CD8-positive, alpha-beta memory T cell (primary cell): Measurements from ENCODE around the gene MNAT1. TPM values are rescaled to one million over a fixed set of nuclear protein-coding genes. Genes with fewer than 3 reads are reported as not detected.

Experiments
- CTCF ChIA-PET: fragments of 350-600 bp; sonication (Branson Sonifier 250); formaldehyde crosslinking; loops from one replicate; lab custom pipeline; 2021; ENCODE audit warnings: antibody characterized with exemption; lab: Charles Lee
- POLR2A ChIA-PET: fragments of 350-600 bp; sonication (Branson Sonifier 250); formaldehyde crosslinking; loops from one replicate; lab custom pipeline; 2021; ENCODE audit warnings: antibody characterized with exemption; lab: Charles Lee
- DNase-seq, 5 donors: peaks; one replicate each; pipeline versions ENCODE4 v3.0.0 to v3.0.0-alpha.2; 2020 to 2022; ENCODE audit warnings: mixed read lengths in 1 of 5
- H3K27ac ChIP-seq: one replicate; pipeline ENCODE4 v1.7.0; 2013; ENCODE audit warnings: low read depth, mild to moderate bottlenecking, low read length, moderate library complexity
- H3K27me3 ChIP-seq: 2 replicates; pipeline ENCODE4 v1.7.0; 2013; ENCODE audit warnings: low read length, mild to moderate bottlenecking; ENCODE audit not compliant: insufficient read depth, poor library complexity, severe bottlenecking
- H3K36me3 ChIP-seq: 2 replicates; pipeline ENCODE4 v1.7.0; 2013; ENCODE audit warnings: mild to moderate bottlenecking, low read length, moderate library complexity; ENCODE audit not compliant: insufficient read depth
- H3K4me1 ChIP-seq: 2 replicates; pipeline ENCODE4 v1.7.0; 2013; ENCODE audit warnings: mild to moderate bottlenecking, low read length, moderate library complexity; ENCODE audit not compliant: insufficient read depth
- H3K4me3 ChIP-seq: 2 replicates; pipeline ENCODE4 v1.7.0; 2013; ENCODE audit warnings: mild to moderate bottlenecking, low read length
- H3K9me3 ChIP-seq: 2 replicates; pipeline ENCODE4 v1.7.0; 2013; ENCODE audit warnings: mild to moderate bottlenecking, low read length
- H3K27ac Mint-ChIP-seq, 8 donors: one replicate each; pipeline ENCODE4 v1.8.0; 2020 to 2021; ENCODE audit warnings: mixed read lengths in 8 of 8, mild to moderate bottlenecking in 6 of 8, inconsistent platforms in 3 of 8, moderate library complexity in 3 of 8
- H3K27me3 Mint-ChIP-seq, 2 donors: one replicate each; pipeline ENCODE4 v1.8.0; 2020 to 2021; ENCODE audit warnings: mixed read lengths in 2 of 2, mild to moderate bottlenecking in 1 of 2, moderate library complexity in 1 of 2
- H3K36me3 Mint-ChIP-seq, 3 donors: one replicate each; pipeline ENCODE4 v1.8.0; 2020 to 2021; ENCODE audit warnings: mixed read lengths in 3 of 3, inconsistent platforms in 1 of 3, mild to moderate bottlenecking in 1 of 3
- H3K4me1 Mint-ChIP-seq, 3 donors: one replicate each; pipeline ENCODE4 v1.8.0; 2020 to 2021; ENCODE audit warnings: mixed read lengths in 3 of 3, inconsistent platforms in 1 of 3, mild to moderate bottlenecking in 1 of 3
- H3K4me3 Mint-ChIP-seq, 7 donors: one replicate each; pipeline ENCODE4 v1.8.0; 2020 to 2021; ENCODE audit warnings: mixed read lengths in 7 of 7, mild to moderate bottlenecking in 6 of 7, moderate library complexity in 4 of 7, inconsistent platforms in 2 of 7
- H3K9me3 Mint-ChIP-seq, 5 donors: one replicate each; pipeline ENCODE4 v1.8.0; 2020 to 2022; ENCODE audit warnings: mixed read lengths in 5 of 5, mild to moderate bottlenecking in 3 of 5, moderate library complexity in 2 of 5, inconsistent platforms in 1 of 5
- polyA plus RNA-seq: library from polyadenylated mRNA; unstranded; fragments of 300-500 nt; fragmentation: Illumina TruSeq; gene quantifications from one replicate; pipeline ENCODE4 v1.2.3, GENCODE V29; 2021
- total RNA-seq, 2 experiments: library from RNA; stranded (reverse); gene quantifications; one replicate each; pipeline ENCODE4 v1.2.3, GENCODE V29; 2021

MNAT1 gene
- total and polyA plus RNA-seq, 3 experiments from 2014 or later = 16.0 to 47.8 (median 37.1) TPM

DNA sequence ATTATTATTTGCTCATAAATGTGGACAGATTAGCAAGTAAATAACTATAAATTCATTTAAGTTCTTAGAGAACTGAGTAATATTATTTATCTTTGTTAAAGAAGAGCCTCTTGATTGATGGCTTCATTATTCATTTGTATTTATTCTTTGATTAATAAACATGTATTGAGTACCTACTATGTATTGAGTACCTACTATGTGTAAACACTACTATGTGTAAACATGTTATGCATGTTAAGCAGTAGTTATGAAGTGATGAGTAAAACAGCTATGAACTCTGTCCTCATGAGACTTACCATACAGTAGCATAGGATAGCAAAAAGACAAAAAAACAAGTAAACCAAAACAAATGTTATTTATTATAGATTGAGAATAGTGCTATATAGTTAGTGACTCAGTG, 61.9 kb downstream of the MNAT1 start:
- no peak overlapping the region for H3K4me3 Mint-ChIP-seq
- ChIA-PET CTCF (no interaction called here), POLR2A (no interaction called here)
- Histone ChIP-seq H3K4me3 (no peak overlapping the region), H3K27ac (no peak overlapping the region), H3K4me1 (no peaks in the 10 kb centered on the region), H3K9me3 (no peaks in the 10 kb centered on the region), H3K36me3 (no peaks in the 10 kb centered on the region), H3K27me3 (no peaks in the 10 kb centered on the region)
- peaks cover 13 to 44% (median 35%) of the 10 kb centered on the region in 3 donors for H3K36me3 Mint-ChIP-seq
- H3K27me3 Mint-ChIP-seq = no peaks in the 10 kb centered on the region
- no peaks in the 10 kb centered on the region for H3K4me1 Mint-ChIP-seq
- no peak for DNase-seq
- no peak overlapping the region for H3K27ac Mint-ChIP-seq
- H3K9me3 Mint-ChIP-seq = peaks cover 0 to 2% (median 0%) of the 10 kb centered on the region in 5 donors

DNA sequence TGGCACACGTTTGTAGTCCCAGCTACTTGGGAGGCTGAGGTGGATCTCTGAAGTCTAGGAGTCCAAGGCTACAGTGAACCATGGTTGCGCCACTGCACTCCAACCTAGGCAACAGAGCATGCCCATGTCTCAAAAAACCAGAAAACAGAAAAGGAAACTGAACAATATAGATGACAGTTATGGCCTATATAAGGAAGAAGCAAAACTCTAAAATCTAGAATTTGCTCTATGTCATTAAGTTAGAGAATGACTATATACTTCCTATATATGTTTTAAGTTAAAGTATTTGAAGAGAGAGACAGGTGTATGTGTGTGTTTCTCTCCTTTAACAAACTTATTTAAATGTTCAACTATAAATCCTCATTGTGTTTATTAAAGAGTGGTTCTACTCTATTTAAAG, 65.8 kb downstream of the MNAT1 start:
- Mint-ChIP-seq H3K27ac (no peak overlapping the region), H3K4me1 (no peaks in the 10 kb centered on the region), H3K9me3 (no peaks in the 10 kb centered on the region), H3K27me3 (no peaks in the 10 kb centered on the region), H3K4me3 (no peak overlapping the region), H3K36me3 (peaks cover 21 to 34% (median 32%) of the 10 kb centered on the region in 3 donors)
- Histone ChIP-seq H3K9me3 (no peaks in the 10 kb centered on the region), H3K4me1 (no peaks in the 10 kb centered on the region), H3K27me3 (no peaks in the 10 kb centered on the region), H3K27ac (no peak overlapping the region), H3K4me3 (no peak overlapping the region), H3K36me3 (no peaks in the 10 kb centered on the region)
- POLR2A ChIA-PET = no interaction called here
- DNase-seq = no peak
- CTCF ChIA-PET = no interaction called here

GRCh38 chr14:60803871-60804270, 69.3 kb downstream of the MNAT1 start:
- Mint-ChIP-seq H3K4me1 (no peaks in the 10 kb centered on the region), H3K9me3 (no peaks in the 10 kb centered on the region), H3K36me3 (peaks cover 12 to 19% (median 18%) of the 10 kb centered on the region in 3 donors), H3K27me3 (no peaks in the 10 kb centered on the region), H3K27ac (no peak overlapping the region), H3K4me3 (no peak overlapping the region)
- H3K4me3 ChIP-seq = no peak overlapping the region
- no peaks in the 10 kb centered on the region for H3K36me3 ChIP-seq
- H3K27me3 ChIP-seq = no peaks in the 10 kb centered on the region
- no peaks in the 10 kb centered on the region for H3K4me1 ChIP-seq
- H3K9me3 ChIP-seq = no peaks in the 10 kb centered on the region
- H3K27ac ChIP-seq = no peak overlapping the region
- no peak for DNase-seq
- ChIA-PET POLR2A (no interaction called here), CTCF (no interaction called here)

DNA sequence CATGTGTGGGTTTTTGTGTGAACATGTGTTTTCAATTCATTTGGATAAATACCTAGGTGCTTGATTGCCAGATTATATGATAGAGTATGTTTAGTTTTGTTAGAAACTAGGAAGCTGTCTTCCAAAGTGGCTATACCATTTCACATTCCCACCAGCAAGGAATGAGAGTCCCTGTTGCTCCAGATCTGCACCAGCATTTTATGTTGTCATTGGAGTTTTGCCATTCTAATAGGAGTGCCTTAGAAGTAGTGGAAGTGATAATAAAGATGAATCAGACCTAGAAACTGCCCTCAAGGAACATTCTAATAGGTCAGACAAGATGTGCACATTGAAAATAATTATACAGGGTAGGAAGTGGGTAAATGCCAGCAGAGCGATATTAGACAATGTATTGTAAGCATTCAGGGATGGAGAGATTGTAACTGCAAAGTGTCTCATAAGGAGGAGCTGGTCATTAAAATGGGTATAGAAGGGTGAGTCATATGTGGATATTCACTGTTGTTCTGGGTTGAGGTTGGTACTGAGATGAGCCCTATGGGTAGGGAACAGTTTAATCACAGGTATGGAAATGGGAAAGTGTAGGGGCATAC, 71.4 kb downstream of the MNAT1 start:
- Mint-ChIP-seq H3K27ac (no peak overlapping the region), H3K27me3 (no peaks in the 10 kb centered on the region), H3K4me1 (no peaks in the 10 kb centered on the region), H3K4me3 (no peak overlapping the region), H3K36me3 (peaks cover 8 to 14% (median 10%) of the 10 kb centered on the region in 3 donors), H3K9me3 (no peaks in the 10 kb centered on the region)
- POLR2A ChIA-PET = no interaction called here
- Histone ChIP-seq H3K27me3 (no peaks in the 10 kb centered on the region), H3K36me3 (no peaks in the 10 kb centered on the region), H3K27ac (no peak overlapping the region), H3K9me3 (no peaks in the 10 kb centered on the region), H3K4me3 (no peak overlapping the region), H3K4me1 (no peaks in the 10 kb centered on the region)
- CTCF ChIA-PET = no interaction called here
- DNase-seq = no peak

GRCh38 chr14:60807247-60807646, 72.7 kb downstream of the MNAT1 start:
- POLR2A ChIA-PET = no interaction called here
- H3K4me1 Mint-ChIP-seq = no peaks in the 10 kb centered on the region
- no peaks in the 10 kb centered on the region for H3K9me3 Mint-ChIP-seq
- no peak for DNase-seq
- H3K4me3 Mint-ChIP-seq = no peak overlapping the region
- H3K27me3 Mint-ChIP-seq = no peaks in the 10 kb centered on the region
- peaks cover 4 to 21% (median 8%) of the 10 kb centered on the region in 3 donors for H3K36me3 Mint-ChIP-seq
- H3K4me3 ChIP-seq = no peak overlapping the region
- H3K4me1 ChIP-seq = no peaks in the 10 kb centered on the region
- H3K36me3 ChIP-seq = no peaks in the 10 kb centered on the region
- no peak overlapping the region for H3K27ac ChIP-seq
- H3K27me3 ChIP-seq = no peaks in the 10 kb centered on the region
- H3K9me3 ChIP-seq = no peaks in the 10 kb centered on the region
- no peak overlapping the region for H3K27ac Mint-ChIP-seq
- CTCF ChIA-PET = no interaction called here

GRCh38 chr14:60807971-60808370, 73.4 kb downstream of the MNAT1 start:
- Histone ChIP-seq H3K4me1 (no peaks in the 10 kb centered on the region), H3K4me3 (no peak overlapping the region), H3K36me3 (no peaks in the 10 kb centered on the region), H3K27me3 (no peaks in the 10 kb centered on the region), H3K9me3 (no peaks in the 10 kb centered on the region), H3K27ac (no peak overlapping the region)
- peaks cover 8 to 25% (median 10%) of the 10 kb centered on the region in 3 donors for H3K36me3 Mint-ChIP-seq
- H3K4me1 Mint-ChIP-seq = no peaks in the 10 kb centered on the region
- H3K27ac Mint-ChIP-seq = no peak overlapping the region
- no peak overlapping the region for H3K4me3 Mint-ChIP-seq
- no peak for DNase-seq
- ChIA-PET POLR2A (no interaction called here), CTCF (no interaction called here)
- H3K27me3 Mint-ChIP-seq = no peaks in the 10 kb centered on the region
- H3K9me3 Mint-ChIP-seq = no peaks in the 10 kb centered on the region

- no peaks in the 10 kb centered on the region for H3K9me3 ChIP-seq
- no peak overlapping the region for H3K27ac Mint-ChIP-seq
- DNase-seq = no peak
- ChIA-PET POLR2A (no interaction called here), CTCF (no interaction called here)
- H3K27ac ChIP-seq = no peak overlapping the region
- H3K27me3 Mint-ChIP-seq = no peaks in the 10 kb centered on the region
- H3K36me3 ChIP-seq = no peaks in the 10 kb centered on the region
- H3K4me1 Mint-ChIP-seq = no peaks in the 10 kb centered on the region
- no peaks in the 10 kb centered on the region for H3K9me3 Mint-ChIP-seq
- no peaks in the 10 kb centered on the region for H3K27me3 ChIP-seq
- no peaks in the 10 kb centered on the region for H3K4me1 ChIP-seq
- no peak overlapping the region for H3K4me3 ChIP-seq
- H3K36me3 Mint-ChIP-seq = peaks cover 12 to 36% (median 17%) of the 10 kb centered on the region in 3 donors
- H3K4me3 Mint-ChIP-seq = no peak overlapping the region
Measured at GRCh38 chr14:60812987-60813386, 78.4 kb downstream of the MNAT1 start.

- DNase-seq = no peak
- Histone ChIP-seq H3K4me1 (no peaks in the 10 kb centered on the region), H3K36me3 (no peaks in the 10 kb centered on the region), H3K27ac (no peak overlapping the region), H3K27me3 (no peaks in the 10 kb centered on the region), H3K4me3 (no peak overlapping the region), H3K9me3 (no peaks in the 10 kb centered on the region)
- Mint-ChIP-seq H3K4me1 (no peaks in the 10 kb centered on the region), H3K4me3 (no peak overlapping the region), H3K27me3 (no peaks in the 10 kb centered on the region), H3K9me3 (no peaks in the 10 kb centered on the region), H3K36me3 (peaks cover 12 to 39% (median 17%) of the 10 kb centered on the region in 3 donors), H3K27ac (peak overlapping the region in 1 of 8 donors; percentile 27)
- CTCF ChIA-PET = no interaction called here
- POLR2A ChIA-PET = no interaction called here
Measured at GRCh38 chr14:60815371-60815770, 80.8 kb downstream of the MNAT1 start.
